NCI-H1930 (cell line): Measurements from ENCODE around the gene MALT1.
"Not testable (repeated sequence)": the region's sequence is repeated elsewhere in the genome, so short reads cannot be mapped to it uniquely, and the experiment has no call there.

Source experiments
- DNase-seq, 2 experiments: peaks; one replicate each; lab custom pipeline; 2025; lab: John Stamatoyannopoulos, UW

MALT1 gene

GRCh38 chr18:58738322-58738721 lies 67.1 kb downstream of the MALT1 start:
- no peak for DNase-seq

- no peak for DNase-seq
These were observed 74.6 kb downstream of the MALT1 start for GRCh38 chr18:58745914-58746313.

- no peak for DNase-seq
These were observed 77.8 kb downstream of the MALT1 start for GRCh38 chr18:58748899-58749595.

DNA sequence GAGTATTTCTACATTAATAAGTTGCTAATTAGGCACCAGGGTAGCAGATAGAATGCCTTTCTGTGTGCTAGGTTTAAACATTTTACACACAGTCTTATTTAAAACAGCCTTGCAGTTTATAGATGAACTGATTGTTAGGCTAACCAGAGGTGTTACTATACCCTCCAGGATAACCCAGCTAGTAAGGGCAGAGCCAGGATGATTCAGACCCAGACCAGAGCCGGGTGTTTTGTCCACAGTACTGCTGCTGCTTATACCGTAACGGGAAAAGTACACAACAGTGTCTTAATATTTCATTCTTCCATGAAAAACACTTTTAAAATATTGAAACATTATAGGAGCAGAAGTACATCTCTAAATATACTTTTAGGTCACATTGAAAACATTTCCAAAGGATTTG lies 82.7 kb downstream of the MALT1 start:
- no peak for DNase-seq

GRCh38 chr18:58754544-58755068 lies 83.3 kb downstream of the MALT1 start:
- no peak for DNase-seq

- no peak for DNase-seq
These were observed 84.2 kb downstream of the MALT1 start for GRCh38 chr18:58755304-58756010.

DNA sequence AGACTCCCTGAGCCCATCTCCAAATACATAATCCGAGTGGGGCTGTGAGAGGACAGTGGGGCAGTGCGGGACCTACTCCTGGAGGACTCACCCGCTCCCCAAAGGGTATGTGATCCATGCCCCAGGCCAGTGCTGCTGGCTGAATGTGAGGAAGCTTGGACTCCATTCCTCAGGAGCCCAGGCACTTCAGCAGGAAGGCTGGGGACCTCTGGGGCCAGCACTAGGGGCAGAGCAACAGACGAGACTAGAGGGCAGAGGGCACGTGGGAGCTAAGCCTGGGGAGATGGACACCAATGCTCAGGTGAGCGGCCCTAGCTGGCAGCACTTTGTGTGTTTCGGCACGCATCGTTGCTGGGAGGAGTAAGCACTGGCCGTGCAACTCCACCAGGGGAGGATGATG lies 84.9 kb downstream of the MALT1 start:
- no peak for DNase-seq

- no peak for DNase-seq
These were observed 85.5 kb downstream of the MALT1 start for GRCh38 chr18:58756596-58757240.

- not testable (repeated sequence) for DNase-seq
These were observed 86.1 kb downstream of the MALT1 start for GRCh38 chr18:58757351-58757750.

DNA sequence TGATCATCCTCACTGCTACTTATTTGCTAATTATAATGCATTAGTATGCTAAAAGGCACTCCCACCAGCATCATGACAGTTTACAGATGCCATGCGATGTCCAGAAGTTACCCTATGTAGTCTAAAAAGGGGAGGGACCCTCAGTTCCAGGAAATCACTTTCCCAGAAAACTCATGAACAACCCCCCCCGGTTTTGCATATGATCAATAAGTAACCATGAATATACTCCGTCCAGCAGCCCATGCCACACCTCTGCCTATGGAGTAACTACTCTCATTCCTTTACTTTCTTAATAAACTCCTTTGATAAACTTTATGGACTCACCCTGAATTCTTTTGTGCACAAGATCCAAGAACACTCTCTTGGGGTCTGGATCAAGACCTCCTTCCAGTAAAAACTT lies 86.8 kb downstream of the MALT1 start:
- no peak for DNase-seq

- DNase-seq: no peak
These were observed 87.3 kb downstream of the MALT1 start for GRCh38 chr18:58758606-58759005.

DNA sequence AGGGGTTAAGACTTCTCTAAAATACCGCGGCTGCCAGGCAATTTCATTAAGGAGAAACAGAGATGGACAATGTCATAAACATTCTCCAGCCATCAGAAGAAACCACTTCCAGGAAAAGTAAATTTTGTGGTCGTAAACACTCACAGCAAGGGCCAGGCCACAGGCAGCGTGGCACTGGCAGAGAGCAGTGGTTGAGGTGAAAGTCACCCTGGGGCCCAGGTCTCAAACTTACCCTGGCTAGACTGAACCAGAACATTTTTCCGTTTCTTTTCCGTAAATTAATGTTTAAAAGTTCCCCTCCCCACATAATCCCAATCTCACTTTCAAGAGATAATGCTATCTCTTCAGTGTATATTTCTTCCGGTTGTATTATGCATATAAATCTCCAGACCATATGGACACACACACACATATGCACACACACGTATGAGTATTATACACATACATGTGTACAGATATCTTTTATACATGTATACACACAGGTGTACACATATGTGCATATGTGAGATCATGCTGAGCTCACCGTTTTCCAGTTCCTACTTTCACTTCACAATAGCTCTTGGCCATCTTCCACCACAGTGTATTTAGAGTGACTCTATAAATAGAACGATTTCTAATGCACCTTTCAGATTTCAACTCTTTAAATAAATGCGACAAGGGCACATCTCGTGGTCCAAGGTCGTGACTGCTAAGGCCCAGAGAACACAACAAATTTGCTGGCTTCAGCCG lies 90.1 kb downstream of the MALT1 start:
- DNase-seq: no peak

DNA sequence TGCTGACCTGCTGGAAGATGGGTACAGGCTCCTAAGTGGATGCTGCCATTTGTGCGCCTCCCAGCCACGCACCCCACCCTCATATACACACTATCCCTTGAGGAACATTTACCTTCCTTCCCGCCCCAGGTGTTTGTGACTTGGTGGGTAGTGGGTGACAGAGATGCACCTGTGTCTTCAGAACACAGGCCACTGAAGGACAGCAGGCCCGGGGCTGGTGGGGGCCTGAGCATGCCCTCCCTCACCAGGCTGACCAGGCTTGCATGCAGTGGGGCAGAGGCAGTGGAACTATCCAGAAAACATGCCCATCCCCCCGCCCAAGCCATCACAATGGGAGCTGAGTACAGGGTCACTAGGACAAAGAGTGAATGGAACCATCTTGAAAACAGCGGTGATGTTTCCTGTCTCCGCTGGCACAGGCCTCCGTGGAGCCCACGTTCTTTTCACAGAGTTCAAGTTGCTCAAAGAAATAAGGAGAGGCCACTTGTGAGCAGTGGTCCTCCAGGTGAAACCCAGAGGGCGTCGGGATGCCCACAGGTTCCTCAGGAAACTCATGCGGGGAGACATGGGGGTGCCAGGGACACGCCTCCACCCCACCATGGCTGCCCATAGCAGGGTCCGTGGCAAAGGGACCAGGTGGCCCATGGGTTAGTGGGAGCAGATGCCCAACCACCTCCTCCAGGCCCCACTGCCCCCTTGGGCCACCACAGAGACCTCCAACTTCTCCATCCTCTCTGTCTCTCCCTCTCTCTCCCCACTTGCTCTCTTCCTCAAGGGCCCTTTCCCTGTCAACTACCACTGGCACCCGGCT lies 90.9 kb downstream of the MALT1 start:
- no peak for DNase-seq

GRCh38 chr18:58762781-58763171 lies 91.5 kb downstream of the MALT1 start:
- DNase-seq: no peak

- DNase-seq: no peak
These were observed 94.9 kb downstream of the MALT1 start for GRCh38 chr18:58766164-58766563.

DNA sequence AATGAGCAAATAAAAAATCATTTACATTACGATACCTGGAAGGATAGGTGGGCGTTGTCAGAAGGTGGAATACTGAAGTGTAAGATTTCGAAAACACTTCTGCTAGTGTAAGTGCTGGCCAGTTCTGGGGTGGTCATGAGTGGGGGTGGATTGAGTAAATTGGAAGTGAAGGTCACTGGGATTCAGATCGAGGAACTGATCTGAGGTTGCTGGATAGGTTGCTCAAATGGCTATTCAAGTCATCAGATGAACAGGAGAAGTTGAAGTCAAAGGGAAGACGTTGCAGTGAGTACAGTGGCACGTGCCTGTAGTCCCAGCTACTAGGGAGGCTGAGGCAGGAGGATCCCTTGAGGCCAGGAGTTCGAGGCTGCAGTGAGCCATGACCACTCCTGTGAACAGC lies 95.7 kb downstream of the MALT1 start:
- no peak for DNase-seq

GRCh38 chr18:58768293-58768974 lies 97.2 kb downstream of the MALT1 start:
- peak; percentile 39 to 78 for DNase-seq

DNA sequence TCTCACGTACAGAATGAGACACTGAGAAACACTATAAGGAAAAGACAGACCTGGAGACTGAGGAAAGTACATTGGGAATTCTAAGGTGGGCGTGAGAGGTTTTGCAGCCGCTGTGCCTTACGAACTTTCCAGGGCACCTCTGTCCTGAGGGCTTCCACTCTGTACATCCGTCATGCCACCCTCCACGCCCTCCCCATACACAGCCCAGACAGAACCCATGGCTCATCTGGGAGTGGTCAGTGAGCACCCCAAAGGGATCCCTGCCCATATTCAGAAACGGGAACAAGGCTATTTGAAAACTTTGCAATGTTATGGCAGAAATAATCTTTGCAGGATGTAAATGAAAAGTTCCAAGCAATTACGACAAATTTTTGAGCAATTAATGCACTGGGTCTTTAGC lies 98.1 kb downstream of the MALT1 start:
- DNase-seq: no peak

DNA sequence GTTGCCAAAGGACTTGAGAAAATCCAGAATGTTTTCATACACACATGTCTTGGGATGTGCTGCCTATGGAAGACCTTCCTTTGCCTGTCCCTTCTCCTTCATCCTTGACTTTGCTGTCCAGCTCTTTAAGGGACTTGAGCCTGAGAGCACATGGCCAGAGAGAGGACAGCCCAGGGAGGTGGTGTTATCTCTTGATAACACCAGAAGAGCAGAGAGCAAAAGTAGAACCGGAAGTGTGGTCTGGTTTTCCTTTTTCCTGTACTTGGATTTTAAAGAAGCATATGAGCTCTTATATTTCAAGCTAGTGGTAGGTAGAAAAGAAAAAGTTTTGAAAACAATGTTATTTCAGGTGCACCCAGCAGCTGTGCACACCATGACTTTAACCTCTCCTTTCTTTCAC lies 99.3 kb downstream of the MALT1 start:
- no peak for DNase-seq

DNA sequence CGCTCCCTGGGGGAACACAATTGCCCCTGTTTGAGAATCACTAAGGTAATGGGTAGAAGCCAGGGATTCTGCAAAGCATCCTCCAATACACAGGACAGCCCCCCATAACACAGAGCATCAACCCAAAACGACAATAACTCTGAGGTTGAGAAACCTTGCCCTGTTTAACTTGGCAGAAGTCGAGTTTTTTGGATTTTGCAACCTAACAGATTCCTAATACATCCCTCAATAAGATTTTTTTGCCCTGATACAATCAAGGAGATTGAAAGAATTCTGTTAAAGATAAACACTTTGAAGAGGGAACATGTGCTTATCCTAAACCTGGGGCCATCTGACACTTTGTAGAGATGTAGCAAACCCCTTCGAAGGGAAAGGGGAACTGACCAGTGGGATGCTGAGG lies 100.9 kb downstream of the MALT1 start:
- no peak for DNase-seq

DNA sequence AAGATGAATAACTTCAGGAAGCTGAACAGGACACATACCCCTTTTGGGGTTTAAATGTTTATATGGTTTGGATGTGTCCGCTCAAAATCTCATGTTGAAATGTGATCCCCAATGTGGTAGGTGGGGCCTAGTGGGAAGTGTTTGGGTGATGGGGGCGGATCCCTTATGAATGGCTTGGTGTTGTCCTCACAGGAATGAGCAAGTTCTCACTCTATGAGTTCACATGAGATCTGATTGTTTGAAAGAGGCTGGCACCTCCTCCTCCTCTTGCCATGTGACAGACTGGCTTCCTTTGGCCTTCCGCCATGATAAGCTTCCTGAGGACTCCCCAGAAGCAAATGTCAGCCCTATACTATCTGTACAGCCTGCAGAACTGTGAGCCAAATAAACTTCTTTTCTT lies 104.8 kb downstream of the MALT1 start:
- no peak for DNase-seq
